ENCODE measurements around the gene ZNF688. TPM values are rescaled to one million over a fixed set of nuclear protein-coding genes. Genes with fewer than 3 reads are reported as not detected.
A peak's percentile ranks its signal among the peaks of the same experiment; 100 is the strongest.

The ZNF688 gene
- total and polyA plus RNA-seq, 5 donors: 10.8 to 16.1 (median 12.9) TPM

DNA sequence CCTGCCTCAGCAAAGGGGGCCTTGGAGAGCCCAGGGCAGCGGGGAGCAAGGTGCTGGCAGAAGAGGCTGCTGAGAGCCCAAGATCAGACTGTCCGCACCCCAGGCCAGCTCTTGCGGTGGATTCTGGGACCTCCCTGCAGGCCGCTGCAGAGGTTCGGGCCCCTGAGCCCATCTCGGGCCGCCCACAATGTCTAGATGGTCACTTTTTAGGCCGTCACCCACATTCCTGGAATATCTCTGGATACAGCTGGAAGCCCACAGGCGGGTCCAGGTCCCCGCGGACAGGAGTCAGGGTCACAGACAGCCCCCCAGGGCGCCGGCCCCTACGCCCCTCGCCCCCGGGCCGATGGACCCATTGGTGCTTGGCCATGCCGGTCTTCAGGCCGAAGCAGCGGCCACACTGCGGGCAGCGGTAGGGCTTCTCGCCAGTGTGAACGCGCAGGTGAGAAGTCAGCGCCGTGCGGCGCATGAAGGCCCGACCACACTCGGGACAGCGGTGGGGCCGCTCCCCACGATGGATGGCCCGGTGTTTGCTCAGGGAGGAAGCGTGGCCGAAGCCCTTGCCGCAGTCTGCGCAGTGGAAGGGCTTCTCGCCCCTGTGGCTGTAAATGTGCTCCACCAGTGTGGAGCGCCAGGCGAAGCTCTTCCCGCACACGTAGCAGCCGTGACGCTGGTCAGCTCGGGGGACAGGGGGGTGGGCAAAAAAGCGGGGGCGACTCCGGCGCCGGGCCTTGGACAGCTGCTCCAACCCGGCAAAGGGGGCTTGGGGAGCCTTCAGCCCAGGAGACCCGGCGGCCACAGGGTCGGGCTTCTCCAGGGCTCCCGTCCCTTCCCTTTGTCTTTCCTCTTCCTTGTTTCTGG lies 39.0 kb downstream of the ZNF688 start:
- no peak overlapping the region for H3K4me3 ChIP-seq (ENCODE audit: low read length)
- no peaks in the 10 kb centered on the region for H3K9me3 ChIP-seq (ENCODE audit: control insufficient read depth, low read length)
- WGBS: 92% methylated on average over 57 of the region's 57 CpGs
- H3K27me3 ChIP-seq (ENCODE audit: control insufficient read depth, insufficient read depth): no peaks in the 10 kb centered on the region
- ATAC-seq: no peak
- H3K27ac ChIP-seq (ENCODE audit: low read length): no peak overlapping the region
- H3K4me1 ChIP-seq (ENCODE audit: control insufficient read depth, insufficient read depth, low read length): peaks cover 4% of the 10 kb centered on the region
- intact Hi-C loops (cut with DNase I): loop anchor here in 2 of 4 donors (10.0 kb wide), 2 partner anchors 52 to 88 kb away; partner anchors contain the start of genes SEPHS2 (in 1 of the 2) and ZNF785 (in 1 of the 2)
- no peak for DNase-seq

DNA sequence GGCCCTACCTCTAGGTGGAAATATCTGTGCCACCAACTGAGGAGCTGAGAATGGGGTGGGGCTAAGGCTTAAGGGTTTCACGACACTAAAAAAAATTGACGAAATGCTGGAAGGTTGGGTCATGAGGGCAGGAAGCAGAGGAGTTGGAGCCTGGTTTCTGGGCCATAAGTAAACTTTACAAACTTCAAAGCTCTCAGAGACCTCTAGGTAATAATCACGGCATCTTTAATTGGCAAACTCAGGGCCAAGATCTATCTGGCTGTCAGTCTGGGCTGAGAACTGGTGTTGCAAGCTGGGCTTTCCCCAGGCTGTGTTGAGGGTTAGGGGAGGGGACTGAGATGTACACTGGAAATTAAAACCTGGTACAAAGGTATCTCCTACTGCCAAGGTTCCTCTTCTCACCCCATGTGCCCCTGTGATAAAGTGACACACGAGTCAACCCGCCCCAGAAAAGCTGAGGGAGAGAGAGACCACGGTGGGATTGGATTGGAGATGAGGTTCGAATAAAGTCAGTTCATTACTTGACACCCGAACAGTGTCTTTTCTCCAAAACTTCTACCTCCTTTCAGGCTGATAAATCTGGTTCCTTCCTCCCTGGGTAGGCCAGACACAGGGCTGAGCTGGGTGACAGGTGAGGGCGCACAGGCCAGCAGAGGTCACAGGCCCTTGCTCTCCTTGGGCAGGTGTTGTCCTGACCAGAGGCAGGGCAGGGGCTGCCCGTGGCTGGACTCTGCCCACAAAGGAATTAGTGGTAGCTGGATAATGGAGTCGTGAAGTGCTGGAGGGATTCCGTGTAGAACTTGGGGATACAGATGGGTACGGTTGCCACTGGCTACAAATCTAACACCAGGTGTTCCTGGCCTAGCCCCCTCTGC lies 41.1 kb downstream of the ZNF688 start:
- no peak overlapping the region for H3K4me3 ChIP-seq (ENCODE audit: low read length)
- no peak overlapping the region for H3K27ac ChIP-seq (ENCODE audit: low read length)
- WGBS: 85% methylated on average over 13 of the region's 13 CpGs
- ATAC-seq (no peak), DNase-seq (no peak)
- H3K4me1 ChIP-seq (ENCODE audit: control insufficient read depth, insufficient read depth, low read length): peaks cover 4% of the 10 kb centered on the region
- no peaks in the 10 kb centered on the region for H3K9me3 ChIP-seq (ENCODE audit: control insufficient read depth, low read length)
- no peaks in the 10 kb centered on the region for H3K27me3 ChIP-seq (ENCODE audit: control insufficient read depth, insufficient read depth)
- intact Hi-C loops (cut with DNase I): loop anchor here in 2 of 4 donors (10.0 kb wide), 2 partner anchors 54 to 86 kb away; partner anchors contain the start of genes SEPHS2 (in 1 of the 2) and ZNF785 (in 1 of the 2)

DNA sequence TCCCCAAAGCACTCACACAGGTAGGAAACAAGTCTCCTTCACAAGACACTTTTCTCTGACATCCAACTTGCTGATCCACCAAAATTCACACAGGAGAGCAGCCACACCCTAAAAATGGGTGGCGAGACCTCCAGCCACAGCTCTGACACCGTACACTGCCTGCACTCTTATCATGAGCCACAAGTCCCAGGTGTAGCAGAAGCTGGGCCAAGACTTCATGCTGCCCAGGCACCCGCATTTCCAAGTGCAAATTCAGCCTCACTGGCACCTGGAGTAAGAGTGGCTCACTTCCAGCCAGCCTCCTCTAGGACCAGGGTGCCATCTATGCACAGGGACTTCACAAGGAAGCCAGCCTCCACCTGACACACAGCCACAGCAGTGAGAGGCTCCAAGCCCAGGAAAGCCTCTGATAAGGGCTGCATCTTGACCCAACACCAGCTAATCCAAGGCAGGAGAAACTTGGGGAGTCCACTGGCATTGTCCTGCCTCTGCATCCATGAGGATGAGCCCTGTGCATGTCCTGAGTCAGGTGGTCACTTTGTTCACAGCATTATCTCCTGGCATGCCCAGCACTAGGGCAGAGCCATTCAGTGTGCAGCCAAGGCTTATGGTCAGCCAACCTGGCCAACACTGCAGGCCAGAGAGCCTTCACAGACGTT lies 42.6 kb downstream of the ZNF688 start:
- Histone ChIP-seq H3K27ac (ENCODE audit: low read length) (no peak overlapping the region), H3K4me1 (ENCODE audit: control insufficient read depth, insufficient read depth, low read length) (peaks cover 2% of the 10 kb centered on the region), H3K27me3 (ENCODE audit: control insufficient read depth, insufficient read depth) (no peaks in the 10 kb centered on the region), H3K9me3 (ENCODE audit: control insufficient read depth, low read length) (no peaks in the 10 kb centered on the region), H3K4me3 (ENCODE audit: low read length) (no peak overlapping the region)
- intact Hi-C loops (cut with DNase I): loop anchor here in 1 of 4 donors (10.0 kb wide), 1 partner anchor 84 kb away; the partner anchor contains the start of gene SEPHS2
- WGBS: 72% methylated on average over 4 of the region's 4 CpGs
- DNase-seq (no peak), ATAC-seq (no peak)

DNA sequence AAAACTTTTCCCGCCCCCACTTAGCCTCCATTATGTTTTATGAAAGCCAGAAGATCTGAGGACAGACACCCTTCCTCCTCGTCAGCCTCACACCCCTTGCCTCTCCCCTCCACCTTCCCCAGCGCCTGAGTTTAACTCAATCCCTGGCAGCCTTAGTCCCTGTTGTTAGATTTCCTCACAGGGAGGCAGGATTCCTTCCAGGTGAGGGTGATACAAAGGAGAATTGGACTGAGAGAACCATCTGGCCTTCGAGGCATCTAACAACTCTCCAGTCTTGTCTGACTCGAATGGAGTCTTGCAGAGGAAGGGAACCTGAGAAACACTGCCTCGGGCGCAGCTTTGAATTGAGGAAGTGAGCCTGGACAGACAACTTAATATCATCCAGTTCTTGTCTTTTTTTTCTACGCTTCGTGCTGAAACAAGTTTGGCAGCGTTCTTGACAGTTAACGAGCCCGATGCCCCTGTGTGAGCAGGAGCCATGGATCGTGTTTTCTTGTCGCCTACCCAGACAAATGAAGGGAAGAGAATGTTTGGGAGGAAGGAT lies 43.8 kb downstream of the ZNF688 start:
- Histone ChIP-seq H3K4me3 (ENCODE audit: low read length) (no peak overlapping the region), H3K27me3 (ENCODE audit: control insufficient read depth, insufficient read depth) (no peaks in the 10 kb centered on the region), H3K4me1 (ENCODE audit: control insufficient read depth, insufficient read depth, low read length) (no peaks in the 10 kb centered on the region), H3K9me3 (ENCODE audit: control insufficient read depth, low read length) (no peaks in the 10 kb centered on the region), H3K27ac (ENCODE audit: low read length) (peak overlapping the region; percentile 75)
- no peak for DNase-seq
- intact Hi-C loops (cut with DNase I): loop anchor here in 1 of 4 donors (10.0 kb wide), 1 partner anchor 83 kb away; the partner anchor contains the start of gene SEPHS2
- 14% methylated on average over 14 of the region's 14 CpGs for WGBS
- ATAC-seq: no peak

DNA sequence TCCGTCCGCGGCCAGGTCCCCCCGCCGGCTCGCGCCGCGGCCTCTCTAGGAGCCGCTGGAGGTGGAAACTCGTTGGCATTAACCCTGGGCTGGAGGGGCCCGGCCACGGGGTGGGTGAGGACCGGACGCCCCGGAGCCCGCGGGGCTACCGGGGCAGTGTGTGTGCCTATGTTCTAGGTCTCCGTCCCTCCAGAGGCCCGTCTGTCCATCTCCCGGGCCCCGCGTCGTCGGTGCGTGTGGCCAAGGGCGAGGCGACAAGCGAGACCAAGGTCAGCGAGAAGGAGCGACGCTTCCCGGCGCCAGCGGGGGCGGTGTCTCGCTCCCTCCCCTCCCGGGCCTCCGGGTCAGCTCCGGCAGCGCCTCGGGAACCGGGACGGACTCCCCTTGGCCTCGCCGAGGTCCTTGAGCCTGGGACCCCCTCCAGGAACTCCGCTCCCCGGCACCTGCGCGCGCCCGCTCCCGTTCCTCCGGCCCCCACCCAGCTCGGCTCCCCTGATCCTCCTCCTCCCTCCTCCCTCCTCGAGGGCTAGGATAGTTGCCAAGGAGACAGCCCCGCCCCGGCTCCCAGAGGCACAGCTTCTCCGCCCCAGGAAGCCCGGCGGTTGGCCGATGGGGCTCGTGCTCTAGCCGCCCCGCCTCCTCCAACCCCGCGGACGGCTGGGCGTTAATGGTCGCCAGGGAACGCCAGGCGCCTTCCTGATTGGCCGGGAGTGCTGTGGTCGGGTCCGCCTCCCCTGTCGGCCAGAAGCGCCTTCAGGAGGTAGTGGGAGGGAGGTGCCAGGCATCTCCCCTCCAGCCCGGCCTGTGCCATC lies 44.5 kb downstream of the ZNF688 start:
- intact Hi-C loops (cut with DNase I): loop anchor here in 1 of 4 donors (10.0 kb wide), 1 partner anchor 82 kb away; the partner anchor contains the start of gene SEPHS2
- H3K4me3 ChIP-seq (ENCODE audit: low read length): peak overlapping the region; percentile 87
- WGBS: under 1% methylated on average over 78 of the region's 79 CpGs
- no peaks in the 10 kb centered on the region for H3K27me3 ChIP-seq (ENCODE audit: control insufficient read depth, insufficient read depth)
- H3K4me1 ChIP-seq (ENCODE audit: control insufficient read depth, insufficient read depth, low read length): peaks cover 2% of the 10 kb centered on the region
- DNase-seq: peak; percentile 99 to 100 (median 100)
- peak overlapping the region; percentile 99 for H3K27ac ChIP-seq (ENCODE audit: low read length)
- H3K9me3 ChIP-seq (ENCODE audit: control insufficient read depth, low read length): no peaks in the 10 kb centered on the region
- ATAC-seq: peak; percentile 95 to 96

DNA sequence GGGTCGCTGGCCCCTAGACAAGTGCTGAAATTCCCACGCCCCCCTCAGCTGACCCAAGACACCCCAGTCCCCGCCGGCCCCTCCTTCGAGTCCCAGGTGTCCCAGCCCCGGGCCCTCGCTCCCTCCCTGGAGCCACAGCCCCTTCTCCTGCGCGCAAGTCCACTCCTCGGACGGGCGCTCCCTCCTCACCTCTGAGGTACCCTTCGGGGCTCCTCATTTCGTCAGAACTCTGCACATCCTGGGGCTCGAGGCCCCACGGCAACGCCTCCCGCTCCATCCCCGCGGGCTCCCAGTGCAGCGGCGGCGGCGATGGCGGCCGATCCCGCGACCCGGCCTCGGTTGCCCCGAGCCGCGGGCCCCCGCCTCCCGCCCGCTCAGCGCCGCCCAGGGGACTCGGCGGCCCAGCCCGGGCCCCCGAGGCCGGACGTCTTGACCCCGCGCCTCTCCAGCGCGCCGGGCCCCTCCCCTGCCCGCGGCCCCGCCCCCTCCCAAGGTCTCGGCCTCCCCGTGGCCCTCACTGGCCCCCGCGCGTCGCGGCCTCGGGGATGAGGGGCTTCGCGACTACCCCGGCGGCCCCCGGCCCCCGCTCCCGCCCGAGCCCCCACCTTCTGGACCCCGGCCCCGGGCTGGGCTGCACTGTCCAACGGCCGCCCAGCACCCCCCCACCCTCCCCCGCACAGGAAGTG lies 45.2 kb downstream of the ZNF688 start, which contains the start of gene ZNF768:
Gene ZNF768 (minus strand): TSS at position 430 of the 686 bp plus-strand sequence. CDS start 153 bp downstream, at position 277.
- H3K27me3 ChIP-seq (ENCODE audit: control insufficient read depth, insufficient read depth): no peaks in the 10 kb centered on the region
- ATAC-seq (peak; percentile 52 to 60), DNase-seq (peak in 2 of 3 donors; percentile 50 to 85)
- under 1% methylated on average over 73 of the region's 73 CpGs for WGBS
- peaks cover 2% of the 10 kb centered on the region for H3K4me1 ChIP-seq (ENCODE audit: control insufficient read depth, insufficient read depth, low read length)
- no peaks in the 10 kb centered on the region for H3K9me3 ChIP-seq (ENCODE audit: control insufficient read depth, low read length)
- H3K27ac ChIP-seq (ENCODE audit: low read length): peak within 1 kb of the TSS; percentile 99
- intact Hi-C loops (cut with DNase I): loop anchor here in 1 of 4 donors (10.0 kb wide), 1 partner anchor 81 kb away; the partner anchor contains the start of gene SEPHS2
- H3K4me3 ChIP-seq (ENCODE audit: low read length): peak within 1 kb of the TSS; percentile 87

DNA sequence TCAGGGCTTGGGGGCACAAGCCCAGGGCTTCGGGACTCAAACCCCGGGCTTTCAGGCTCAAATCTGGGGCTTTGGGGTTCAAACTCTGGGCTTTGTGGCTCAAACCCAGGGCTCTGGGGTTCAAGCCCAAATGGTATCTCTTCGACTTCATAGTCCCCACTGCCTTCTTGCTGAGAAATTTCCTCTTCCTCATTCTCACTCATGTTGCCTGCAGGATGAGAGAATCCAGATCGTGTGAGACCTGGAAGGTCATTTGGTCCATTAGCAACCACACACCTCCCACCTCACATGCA lies 45.7 kb downstream of the ZNF688 start:
- intact Hi-C loops (cut with DNase I): loop anchor here in 1 of 4 donors (10.0 kb wide), 1 partner anchor 81 kb away; the partner anchor contains the start of gene SEPHS2
- Histone ChIP-seq H3K9me3 (ENCODE audit: control insufficient read depth, low read length) (no peaks in the 10 kb centered on the region), H3K4me3 (ENCODE audit: low read length) (peak overlapping the region; percentile 87), H3K27me3 (ENCODE audit: control insufficient read depth, insufficient read depth) (no peaks in the 10 kb centered on the region), H3K27ac (ENCODE audit: low read length) (peak overlapping the region; percentile 80), H3K4me1 (ENCODE audit: control insufficient read depth, insufficient read depth, low read length) (peaks cover 2% of the 10 kb centered on the region)
- 58% methylated on average over 4 of the region's 4 CpGs for whole genome bisulfite sequencing
- ATAC-seq: no peak
- no peak for DNase-seq

DNA sequence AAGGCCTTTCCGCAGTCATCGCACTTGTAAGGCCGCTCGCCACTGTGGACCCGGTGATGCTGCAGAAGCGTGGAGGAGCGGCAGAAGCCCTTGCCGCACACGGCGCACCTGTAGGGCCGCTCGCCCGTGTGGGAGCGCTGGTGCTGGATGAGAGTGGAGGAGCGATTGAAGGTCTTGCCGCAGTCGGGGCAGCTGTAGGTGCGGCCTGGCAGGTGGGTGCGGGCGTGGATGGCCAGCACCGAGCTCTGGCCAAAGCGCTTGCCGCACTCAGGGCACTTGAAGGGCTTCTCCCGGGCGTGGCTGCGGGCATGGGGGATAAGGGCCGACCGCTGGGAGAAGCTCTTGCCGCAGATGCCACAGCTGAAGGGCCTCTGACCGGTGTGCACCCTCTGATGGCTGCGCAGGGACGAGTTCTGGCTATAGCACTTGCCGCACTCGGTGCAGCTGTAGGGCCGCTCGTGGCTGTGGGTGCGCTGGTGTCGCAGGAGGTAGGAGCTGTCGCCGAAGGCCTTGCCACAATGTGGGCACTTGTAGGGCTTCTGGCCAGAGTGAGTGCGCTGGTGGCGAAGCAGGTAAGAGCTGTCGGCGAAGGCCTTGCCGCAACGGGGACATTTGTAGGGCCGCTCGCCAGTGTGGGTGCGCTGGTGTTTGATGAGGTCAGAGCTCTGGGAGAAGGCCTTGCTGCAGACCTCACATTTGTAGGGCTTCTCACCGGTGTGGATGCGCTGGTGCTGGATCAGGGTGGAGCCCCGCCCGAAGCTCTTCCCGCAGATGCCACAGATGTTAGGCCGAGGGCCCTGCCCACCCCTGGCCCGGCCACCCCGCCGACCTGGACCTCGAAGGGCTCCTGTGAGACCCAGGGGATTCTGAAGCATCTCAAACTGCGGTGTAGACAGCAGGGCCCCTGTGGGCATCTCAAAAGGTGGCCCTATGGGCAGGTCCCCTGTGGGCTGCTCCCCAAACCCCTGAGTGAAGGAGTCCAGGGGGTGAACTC lies 46.6 kb downstream of the ZNF688 start:
- H3K4me1 ChIP-seq (ENCODE audit: control insufficient read depth, insufficient read depth, low read length): peaks cover 2% of the 10 kb centered on the region
- DNase-seq: peak in 2 of 3 donors; percentile 34 to 60
- WGBS: 95% methylated on average over 60 of the region's 60 CpGs
- no peak overlapping the region for H3K4me3 ChIP-seq (ENCODE audit: low read length)
- ATAC-seq: no peak
- H3K9me3 ChIP-seq (ENCODE audit: control insufficient read depth, low read length): no peaks in the 10 kb centered on the region
- intact Hi-C loops (cut with DNase I): loop anchor here in 1 of 4 donors (10.0 kb wide), 1 partner anchor 80 kb away; the partner anchor contains the start of gene SEPHS2
- no peak overlapping the region for H3K27ac ChIP-seq (ENCODE audit: low read length)
- no peaks in the 10 kb centered on the region for H3K27me3 ChIP-seq (ENCODE audit: control insufficient read depth, insufficient read depth)
